ENCODE results near the gene PLA2G12B. TPM values are rescaled to one million over a fixed set of nuclear protein-coding genes. Genes with fewer than 3 reads are reported as not detected.

Gene PLA2G12B
- total RNA-seq, 1 experiment from 2014 or later, result not detected

GRCh38 chr10:72893136-72893798 is 61.3 kb downstream of the PLA2G12B start, which contains the start of gene OIT3:
TSS of gene OIT3 (plus strand) at chr10:72893739. CDS start at chr10:72893799, 60 bp downstream.
- POLR2A ChIA-PET (ENCODE audit: unreplicated experiment), result no interaction called here
- TF ChIP-seq EZH2 (IDR thresholded peaks at IDR 0.05; ENCODE audit: low read length, unreplicated experiment) (no peak), EZH2phosphoT487 (IDR thresholded peaks at IDR 0.05; ENCODE audit: borderline replicate concordance, low read length) (no peak), CTCF (conservative IDR thresholded peaks at IDR 0.05; ENCODE audit: low read depth, low read length) (no peak)
- Histone ChIP-seq H3F3A (ENCODE audit: low read length, unreplicated experiment) (no peaks in the 10 kb centered on the region), H3K4me2 (ENCODE audit: low read length) (no peak within 1 kb of the TSS), H3K79me2 (ENCODE audit: low read length) (no peaks in the 10 kb centered on the region), H3K9ac (ENCODE audit: low read length) (no peak within 1 kb of the TSS), H3K4me1 (ENCODE audit: insufficient read depth, low read length) (no peaks in the 10 kb centered on the region), H2AFZ (ENCODE audit: low read length) (no peak within 1 kb of the TSS), H3K4me3 (ENCODE audit: low read length) (no peak within 1 kb of the TSS), H3K9me3 (ENCODE audit: low read length) (no peaks in the 10 kb centered on the region), H3K36me3 (ENCODE audit: low read depth, low read length) (no peaks in the 10 kb centered on the region), H4K20me1 (ENCODE audit: low read length) (no peaks in the 10 kb centered on the region), H3K27ac (ENCODE audit: low read length) (no peak within 1 kb of the TSS), H3K9me2 (replicated peaks; ENCODE audit: low read length) (no peaks in the 10 kb centered on the region), H3K27me3 (ENCODE audit: low read length) (peaks cover 77% of the 10 kb centered on the region)
- BruUV-seq (replicated peaks), result no TSS peak
- DNase-seq (no peak), ATAC-seq (no peak)
- CTCF ChIA-PET, result interaction anchor here (1.0 kb wide), 1 partner anchor 59 kb away, joined by 4 read pairs; no protein-coding TSS in a partner anchor
- intact Hi-C loops (cut with micrococcal nuclease), result no loop called here

- Histone ChIP-seq H3K9me2 (replicated peaks; ENCODE audit: low read length) (no peaks in the 10 kb centered on the region), H4K20me1 (ENCODE audit: low read length) (no peaks in the 10 kb centered on the region), H3K27me3 (ENCODE audit: low read length) (peaks cover 81% of the 10 kb centered on the region), H3F3A (ENCODE audit: low read length, unreplicated experiment) (no peaks in the 10 kb centered on the region), H3K9ac (ENCODE audit: low read length) (no peak overlapping the region), H3K4me2 (ENCODE audit: low read length) (no peak overlapping the region), H3K4me3 (ENCODE audit: low read length) (no peak overlapping the region), H2AFZ (ENCODE audit: low read length) (no peak overlapping the region), H3K27ac (ENCODE audit: low read length) (no peak overlapping the region), H3K79me2 (ENCODE audit: low read length) (no peaks in the 10 kb centered on the region), H3K9me3 (ENCODE audit: low read length) (no peaks in the 10 kb centered on the region), H3K36me3 (ENCODE audit: low read depth, low read length) (no peaks in the 10 kb centered on the region), H3K4me1 (ENCODE audit: insufficient read depth, low read length) (peaks cover 6% of the 10 kb centered on the region; the same call in 1 of the 2 replicates)
- intact Hi-C loops (cut with micrococcal nuclease), result no loop called here
- ATAC-seq (no peak), DNase-seq (no peak)
- POLR2A ChIA-PET (ENCODE audit: unreplicated experiment), result interaction anchor here (0.7 kb wide), 1 partner anchor 44 kb away, joined by 3 read pairs; no protein-coding TSS in a partner anchor
- CTCF ChIA-PET, result no interaction called here
- TF ChIP-seq EZH2phosphoT487 (IDR thresholded peaks at IDR 0.05; ENCODE audit: borderline replicate concordance, low read length), result no peak
- TF ChIP-seq EZH2 (IDR thresholded peaks at IDR 0.05; ENCODE audit: low read length, unreplicated experiment), result no peak
- no peak for TF ChIP-seq CTCF (conservative IDR thresholded peaks at IDR 0.05; ENCODE audit: low read depth, low read length)
- no TSS peak for BruUV-seq (replicated peaks)
These were observed 64.5 kb downstream of the PLA2G12B start for GRCh38 chr10:72890086-72890485.

DNA sequence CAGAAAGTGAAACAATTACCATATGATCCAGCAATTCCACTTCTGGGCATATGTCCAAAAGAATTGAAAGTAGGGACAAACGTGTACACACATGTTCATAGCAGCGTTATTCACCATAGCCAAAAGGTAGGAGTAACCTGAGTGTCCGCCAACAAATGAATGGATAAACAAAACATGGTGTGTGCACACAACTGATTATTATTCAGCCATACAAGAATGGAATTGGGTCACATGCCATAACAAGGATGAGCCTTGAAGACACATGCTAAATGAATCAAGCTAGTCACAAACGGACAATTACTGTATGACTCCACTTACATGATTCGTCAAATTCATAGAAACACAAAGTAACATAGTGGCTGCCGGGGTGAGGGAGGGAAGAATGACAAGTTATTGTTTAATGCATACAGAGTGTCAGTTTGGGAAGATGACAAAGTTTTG is 65.2 kb downstream of the PLA2G12B start:
- Histone ChIP-seq H3K36me3 (ENCODE audit: low read depth, low read length) (no peaks in the 10 kb centered on the region), H3K9ac (ENCODE audit: low read length) (no peak overlapping the region), H3K27ac (ENCODE audit: low read length) (no peak overlapping the region), H4K20me1 (ENCODE audit: low read length) (no peaks in the 10 kb centered on the region), H3F3A (ENCODE audit: low read length, unreplicated experiment) (no peaks in the 10 kb centered on the region), H3K27me3 (ENCODE audit: low read length) (peaks cover 76% of the 10 kb centered on the region), H3K4me1 (ENCODE audit: insufficient read depth, low read length) (peaks cover 6% of the 10 kb centered on the region; the same call in 1 of the 2 replicates), H3K9me2 (replicated peaks; ENCODE audit: low read length) (no peaks in the 10 kb centered on the region), H2AFZ (ENCODE audit: low read length) (no peak overlapping the region), H3K4me2 (ENCODE audit: low read length) (no peak overlapping the region), H3K9me3 (ENCODE audit: low read length) (no peaks in the 10 kb centered on the region), H3K79me2 (ENCODE audit: low read length) (no peaks in the 10 kb centered on the region), H3K4me3 (ENCODE audit: low read length) (no peak overlapping the region)
- ChIA-PET POLR2A (ENCODE audit: unreplicated experiment) (no interaction called here), CTCF (no interaction called here)
- TF ChIP-seq EZH2 (IDR thresholded peaks at IDR 0.05; ENCODE audit: low read length, unreplicated experiment) (no peak), EZH2phosphoT487 (IDR thresholded peaks at IDR 0.05; ENCODE audit: borderline replicate concordance, low read length) (no peak), CTCF (conservative IDR thresholded peaks at IDR 0.05; ENCODE audit: low read depth, low read length) (no peak)
- no TSS peak for BruUV-seq (replicated peaks)
- intact Hi-C loops (cut with micrococcal nuclease), result no loop called here
- ATAC-seq (no peak; the same call in 1 of the 2 replicates), DNase-seq (peak; percentile 73)

Data from PC-3 (cell line).